SK-N-SH treated with all-trans-retinoic acid at 6 μM for 48 hours (cell line): ENCODE data around the gene CACNA1G.

Experiments used
- ATAC-seq: fragments of 200-7000 bp; cut with Tn5 transposase; 3 replicates; pipeline ENCODE4 v1.9.1; 2020; ENCODE audit warnings: mild to moderate bottlenecking, moderate library complexity
- BACH2 ChIP-seq: fragments of 250-450 bp; sonication (Bioruptor Pico); IDR thresholded peaks from 2 replicates; pipeline ENCODE4 v1.9.0; 2021; ENCODE audit warnings: mild to moderate bottlenecking, borderline replicate concordance
- ESRRG ChIP-seq: fragments of 250-450 bp; sonication (Bioruptor Pico); IDR thresholded peaks from 2 replicates; pipeline ENCODE4 v1.6.1; 2021; ENCODE audit warnings: mild to moderate bottlenecking
- GLIS3 ChIP-seq: fragments of 250-450 bp; sonication (Bioruptor Pico); IDR thresholded peaks from 2 replicates; pipeline ENCODE4 v1.5.0; 2020; ENCODE audit warnings: mild to moderate bottlenecking, moderate library complexity
- ISL1 ChIP-seq: fragments of 250-450 bp; sonication (Bioruptor Pico); IDR thresholded peaks from 2 replicates; pipeline ENCODE4 v2.1.2; 2022; ENCODE audit warnings: mild to moderate bottlenecking, moderate library complexity
- OSR1 ChIP-seq: fragments of 250-450 bp; sonication (Bioruptor Pico); IDR thresholded peaks from 2 replicates; pipeline ENCODE4 v1.8.0; 2022; ENCODE audit warnings: moderate library complexity, mild to moderate bottlenecking, inconsistent platforms
- RARB ChIP-seq: fragments of 250-450 bp; sonication (Bioruptor Pico); IDR thresholded peaks from 2 replicates; pipeline ENCODE4 v1.8.0; 2021; ENCODE audit warnings: mild to moderate bottlenecking, moderate library complexity
- SNAI2 ChIP-seq: fragments of 250-450 bp; sonication (Bioruptor Pico); IDR thresholded peaks from 2 replicates; pipeline ENCODE4 v1.5.0; 2020; ENCODE audit warnings: mild to moderate bottlenecking, moderate library complexity
- TCF4 ChIP-seq: fragments of 250-450 bp; sonication (Bioruptor Pico); IDR thresholded peaks from 2 replicates; pipeline ENCODE4 v1.8.0; 2021; ENCODE audit warnings: mild to moderate bottlenecking, moderate library complexity, borderline replicate concordance
- TOX ChIP-seq: fragments of 250-450 bp; sonication (Bioruptor Pico); IDR thresholded peaks from 2 replicates; pipeline ENCODE4 v1.8.0; 2021; ENCODE audit warnings: mild to moderate bottlenecking, moderate library complexity, borderline replicate concordance
- ZFP3 ChIP-seq: fragments of 250-450 bp; sonication (Bioruptor Pico); IDR thresholded peaks from 2 replicates; pipeline ENCODE4 v1.5.0; 2020; ENCODE audit warnings: mild to moderate bottlenecking, moderate library complexity
- ZFP30 ChIP-seq: fragments of 450-650 bp; formaldehyde crosslinking; IDR thresholded peaks from 2 replicates; pipeline ENCODE4 v1.5.0; 2022; ENCODE audit warnings: mild to moderate bottlenecking, moderate library complexity
- ZNF565 ChIP-seq: fragments of 450-650 bp; formaldehyde crosslinking; conservative IDR thresholded peaks from 2 replicates; pipeline ENCODE4 v1.5.0; 2020; ENCODE audit warnings: low read depth, mild to moderate bottlenecking, moderate library complexity
- ZNF70 ChIP-seq: fragments of 450-650 bp; formaldehyde crosslinking; IDR thresholded peaks from 2 replicates; pipeline ENCODE4 v1.5.0; 2020; ENCODE audit warnings: mild to moderate bottlenecking, moderate library complexity
- TF ChIP-seq, protein P1 (sequence below): fragments of 250-450 bp; sonication (Bioruptor Pico); IDR thresholded peaks from 2 replicates; pipeline ENCODE4 v1.8.0; 2020; ENCODE audit warnings: mild to moderate bottlenecking, moderate library complexity, borderline replicate concordance
- TF ChIP-seq, protein P2 (sequence below): fragments of 250-450 bp; sonication (Bioruptor Pico); IDR thresholded peaks from 2 replicates; pipeline ENCODE4 v1.5.1; 2020; ENCODE audit warnings: low read depth, mild to moderate bottlenecking, moderate library complexity
- TF ChIP-seq, protein P3 (sequence below): fragments of 250-450 bp; sonication (Bioruptor Pico); IDR thresholded peaks from 2 replicates; pipeline ENCODE4 v1.5.0; 2020; ENCODE audit warnings: mild to moderate bottlenecking, moderate library complexity
- TF ChIP-seq, protein P4 (sequence below): fragments of 250-450 bp; sonication (Bioruptor Pico); IDR thresholded peaks from 2 replicates; pipeline ENCODE4 v1.5.1; 2021; ENCODE audit warnings: mild to moderate bottlenecking, moderate library complexity
- TF ChIP-seq, protein P5 (sequence below): fragments of 250-450 bp; sonication (Bioruptor Pico); IDR thresholded peaks from 2 replicates; pipeline ENCODE4 v1.8.0; 2021; ENCODE audit warnings: low read depth, mild to moderate bottlenecking, moderate library complexity, borderline replicate concordance

Gene CACNA1G

DNA sequence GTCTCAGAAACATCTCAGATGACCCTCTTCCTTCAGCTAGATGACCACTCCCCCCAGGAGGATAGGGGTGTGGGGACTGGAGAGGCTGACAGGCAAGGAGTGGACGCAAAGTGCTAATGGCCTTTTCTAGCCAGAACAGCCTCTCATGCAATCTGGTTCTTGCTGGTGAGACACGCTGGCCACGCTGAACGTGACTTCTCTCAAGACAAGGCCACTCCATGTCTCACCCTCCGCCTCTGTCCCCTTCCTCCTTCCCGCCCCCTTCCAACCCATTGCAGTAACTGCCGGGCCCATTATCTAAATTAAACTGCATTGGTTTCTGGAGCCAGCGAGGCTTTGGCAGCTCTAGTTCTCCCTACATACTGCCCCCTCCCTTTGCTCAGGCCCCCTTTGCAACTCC lies 9.5 kb downstream of the CACNA1G start (continued):
- TF ChIP-seq, protein P1, sequence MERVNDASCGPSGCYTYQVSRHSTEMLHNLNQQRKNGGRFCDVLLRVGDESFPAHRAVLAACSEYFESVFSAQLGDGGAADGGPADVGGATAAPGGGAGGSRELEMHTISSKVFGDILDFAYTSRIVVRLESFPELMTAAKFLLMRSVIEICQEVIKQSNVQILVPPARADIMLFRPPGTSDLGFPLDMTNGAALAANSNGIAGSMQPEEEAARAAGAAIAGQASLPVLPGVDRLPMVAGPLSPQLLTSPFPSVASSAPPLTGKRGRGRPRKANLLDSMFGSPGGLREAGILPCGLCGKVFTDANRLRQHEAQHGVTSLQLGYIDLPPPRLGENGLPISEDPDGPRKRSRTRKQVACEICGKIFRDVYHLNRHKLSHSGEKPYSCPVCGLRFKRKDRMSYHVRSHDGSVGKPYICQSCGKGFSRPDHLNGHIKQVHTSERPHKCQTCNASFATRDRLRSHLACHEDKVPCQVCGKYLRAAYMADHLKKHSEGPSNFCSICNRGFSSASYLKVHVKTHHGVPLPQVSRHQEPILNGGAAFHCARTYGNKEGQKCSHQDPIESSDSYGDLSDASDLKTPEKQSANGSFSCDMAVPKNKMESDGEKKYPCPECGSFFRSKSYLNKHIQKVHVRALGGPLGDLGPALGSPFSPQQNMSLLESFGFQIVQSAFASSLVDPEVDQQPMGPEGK (CRISPR knock-in tag), result no peak
- TF ChIP-seq, protein P2, sequence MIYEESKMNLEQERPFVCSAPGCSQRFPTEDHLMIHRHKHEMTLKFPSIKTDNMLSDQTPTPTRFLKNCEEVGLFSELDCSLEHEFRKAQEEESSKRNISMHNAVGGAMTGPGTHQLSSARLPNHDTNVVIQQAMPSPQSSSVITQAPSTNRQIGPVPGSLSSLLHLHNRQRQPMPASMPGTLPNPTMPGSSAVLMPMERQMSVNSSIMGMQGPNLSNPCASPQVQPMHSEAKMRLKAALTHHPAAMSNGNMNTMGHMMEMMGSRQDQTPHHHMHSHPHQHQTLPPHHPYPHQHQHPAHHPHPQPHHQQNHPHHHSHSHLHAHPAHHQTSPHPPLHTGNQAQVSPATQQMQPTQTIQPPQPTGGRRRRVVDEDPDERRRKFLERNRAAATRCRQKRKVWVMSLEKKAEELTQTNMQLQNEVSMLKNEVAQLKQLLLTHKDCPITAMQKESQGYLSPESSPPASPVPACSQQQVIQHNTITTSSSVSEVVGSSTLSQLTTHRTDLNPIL, result no peak

DNA sequence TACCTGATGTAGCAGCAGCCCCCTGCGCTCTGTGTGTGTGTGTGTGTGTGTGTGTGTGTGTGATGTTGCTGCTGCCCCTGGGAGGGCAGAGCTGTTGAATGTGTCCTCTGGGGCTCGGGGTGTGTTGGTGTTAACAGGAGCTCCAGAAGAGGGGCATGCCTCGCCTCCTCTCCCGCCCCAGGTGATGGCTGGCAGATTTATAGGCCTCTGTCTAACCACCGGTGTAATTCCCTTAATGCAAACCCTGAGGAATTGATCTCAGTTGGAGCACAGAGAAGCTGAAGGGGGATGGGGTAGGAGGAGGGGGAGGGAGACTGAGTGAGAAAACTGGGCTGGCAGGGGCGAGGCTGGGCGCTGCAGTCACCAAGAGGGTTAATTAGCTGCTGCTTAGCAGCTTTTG lies 10.0 kb downstream of the CACNA1G start:
- no peak for TF ChIP-seq ZNF565 (CRISPR knock-in tag)
- TF ChIP-seq BACH2 (CRISPR knock-in tag), result no peak
- no peak for TF ChIP-seq ZFP3 (CRISPR knock-in tag)
- ATAC-seq, result no peak

DNA sequence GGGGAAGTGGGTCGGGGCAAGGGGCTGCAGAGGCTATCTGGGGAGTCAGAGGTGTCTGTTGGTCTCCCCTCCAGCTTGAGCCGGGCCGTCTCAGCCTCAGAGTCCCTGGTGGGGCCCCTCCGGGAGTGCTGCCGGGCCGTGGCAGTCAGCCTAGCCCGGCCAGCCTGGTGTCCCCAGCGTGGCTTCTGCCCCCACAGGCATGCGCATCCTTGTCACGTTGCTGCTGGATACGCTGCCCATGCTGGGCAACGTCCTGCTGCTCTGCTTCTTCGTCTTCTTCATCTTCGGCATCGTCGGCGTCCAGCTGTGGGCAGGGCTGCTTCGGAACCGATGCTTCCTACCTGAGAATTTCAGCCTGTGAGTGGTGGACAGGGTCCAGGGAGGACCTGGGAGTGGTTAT lies 11.2 kb downstream of the CACNA1G start:
- ATAC-seq, result no peak
- TF ChIP-seq, protein P2, result no peak
- TF ChIP-seq RARB (CRISPR knock-in tag) (no peak), ZFP30 (CRISPR knock-in tag) (no peak), TOX (CRISPR knock-in tag) (no peak), OSR1 (CRISPR knock-in tag) (no peak), TCF4 (CRISPR knock-in tag) (no peak), GLIS3 (CRISPR knock-in tag) (no peak), ZFP3 (CRISPR knock-in tag) (no peak), ZNF70 (CRISPR knock-in tag) (no peak), BACH2 (CRISPR knock-in tag) (no peak), SNAI2 (CRISPR knock-in tag) (no peak), ISL1 (no peak), ZNF565 (CRISPR knock-in tag) (no peak), ESRRG (CRISPR knock-in tag) (no peak)
- TF ChIP-seq, protein P3, sequence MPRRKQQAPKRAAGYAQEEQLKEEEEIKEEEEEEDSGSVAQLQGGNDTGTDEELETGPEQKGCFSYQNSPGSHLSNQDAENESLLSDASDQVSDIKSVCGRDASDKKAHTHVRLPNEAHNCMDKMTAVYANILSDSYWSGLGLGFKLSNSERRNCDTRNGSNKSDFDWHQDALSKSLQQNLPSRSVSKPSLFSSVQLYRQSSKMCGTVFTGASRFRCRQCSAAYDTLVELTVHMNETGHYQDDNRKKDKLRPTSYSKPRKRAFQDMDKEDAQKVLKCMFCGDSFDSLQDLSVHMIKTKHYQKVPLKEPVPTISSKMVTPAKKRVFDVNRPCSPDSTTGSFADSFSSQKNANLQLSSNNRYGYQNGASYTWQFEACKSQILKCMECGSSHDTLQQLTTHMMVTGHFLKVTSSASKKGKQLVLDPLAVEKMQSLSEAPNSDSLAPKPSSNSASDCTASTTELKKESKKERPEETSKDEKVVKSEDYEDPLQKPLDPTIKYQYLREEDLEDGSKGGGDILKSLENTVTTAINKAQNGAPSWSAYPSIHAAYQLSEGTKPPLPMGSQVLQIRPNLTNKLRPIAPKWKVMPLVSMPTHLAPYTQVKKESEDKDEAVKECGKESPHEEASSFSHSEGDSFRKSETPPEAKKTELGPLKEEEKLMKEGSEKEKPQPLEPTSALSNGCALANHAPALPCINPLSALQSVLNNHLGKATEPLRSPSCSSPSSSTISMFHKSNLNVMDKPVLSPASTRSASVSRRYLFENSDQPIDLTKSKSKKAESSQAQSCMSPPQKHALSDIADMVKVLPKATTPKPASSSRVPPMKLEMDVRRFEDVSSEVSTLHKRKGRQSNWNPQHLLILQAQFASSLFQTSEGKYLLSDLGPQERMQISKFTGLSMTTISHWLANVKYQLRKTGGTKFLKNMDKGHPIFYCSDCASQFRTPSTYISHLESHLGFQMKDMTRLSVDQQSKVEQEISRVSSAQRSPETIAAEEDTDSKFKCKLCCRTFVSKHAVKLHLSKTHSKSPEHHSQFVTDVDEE (CRISPR knock-in tag), result no peak
- TF ChIP-seq, protein P4, sequence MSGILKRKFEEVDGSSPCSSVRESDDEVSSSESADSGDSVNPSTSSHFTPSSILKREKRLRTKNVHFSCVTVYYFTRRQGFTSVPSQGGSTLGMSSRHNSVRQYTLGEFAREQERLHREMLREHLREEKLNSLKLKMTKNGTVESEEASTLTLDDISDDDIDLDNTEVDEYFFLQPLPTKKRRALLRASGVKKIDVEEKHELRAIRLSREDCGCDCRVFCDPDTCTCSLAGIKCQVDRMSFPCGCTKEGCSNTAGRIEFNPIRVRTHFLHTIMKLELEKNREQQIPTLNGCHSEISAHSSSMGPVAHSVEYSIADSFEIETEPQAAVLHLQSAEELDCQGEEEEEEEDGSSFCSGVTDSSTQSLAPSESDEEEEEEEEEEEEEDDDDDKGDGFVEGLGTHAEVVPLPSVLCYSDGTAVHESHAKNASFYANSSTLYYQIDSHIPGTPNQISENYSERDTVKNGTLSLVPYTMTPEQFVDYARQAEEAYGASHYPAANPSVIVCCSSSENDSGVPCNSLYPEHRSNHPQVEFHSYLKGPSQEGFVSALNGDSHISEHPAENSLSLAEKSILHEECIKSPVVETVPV, result no peak
- TF ChIP-seq, protein P5, sequence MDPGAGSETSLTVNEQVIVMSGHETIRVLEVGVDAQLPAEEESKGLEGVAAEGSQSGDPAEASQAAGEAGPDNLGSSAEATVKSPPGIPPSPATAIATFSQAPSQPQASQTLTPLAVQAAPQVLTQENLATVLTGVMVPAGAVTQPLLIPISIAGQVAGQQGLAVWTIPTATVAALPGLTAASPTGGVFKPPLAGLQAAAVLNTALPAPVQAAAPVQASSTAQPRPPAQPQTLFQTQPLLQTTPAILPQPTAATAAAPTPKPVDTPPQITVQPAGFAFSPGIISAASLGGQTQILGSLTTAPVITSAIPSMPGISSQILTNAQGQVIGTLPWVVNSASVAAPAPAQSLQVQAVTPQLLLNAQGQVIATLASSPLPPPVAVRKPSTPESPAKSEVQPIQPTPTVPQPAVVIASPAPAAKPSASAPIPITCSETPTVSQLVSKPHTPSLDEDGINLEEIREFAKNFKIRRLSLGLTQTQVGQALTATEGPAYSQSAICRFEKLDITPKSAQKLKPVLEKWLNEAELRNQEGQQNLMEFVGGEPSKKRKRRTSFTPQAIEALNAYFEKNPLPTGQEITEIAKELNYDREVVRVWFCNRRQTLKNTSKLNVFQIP (CRISPR knock-in tag), result no peak
- TF ChIP-seq, protein P1 (CRISPR knock-in tag), result no peak
